Activated CD4-positive, alpha-beta T cell treated with anti-CD3 and anti-CD28 coated beads, Interleukin-2, amount 50 U/mL, for 24 hours (primary cell): Measurements from ENCODE around the gene PEX19.

Source experiments
- DNase-seq, 2 donors: peaks; one replicate each; pipeline ENCODE4 v3.0.0-alpha.2; 2020; ENCODE audit warnings: low read depth in 1 of 2, low spot score in 1 of 2

PEX19 gene

DNA sequence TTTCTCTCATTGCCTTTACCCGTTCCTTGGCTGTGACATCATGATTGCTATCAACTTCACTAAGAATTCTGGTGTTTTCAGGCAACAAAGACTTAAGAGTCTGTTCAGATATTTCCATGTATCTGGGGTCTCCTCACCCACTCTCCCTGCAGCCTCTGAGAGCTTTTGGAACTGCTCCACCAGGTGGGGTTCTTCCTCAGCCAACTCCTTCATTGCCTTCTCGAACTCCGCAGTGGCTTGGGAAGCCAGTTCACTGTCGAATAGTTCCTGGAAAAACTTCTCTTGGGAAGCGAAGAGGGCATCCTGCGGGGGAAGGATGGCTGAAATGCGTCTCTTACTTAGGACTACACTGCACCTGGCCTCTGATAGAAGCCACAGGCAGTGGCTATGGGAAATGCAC is 2.1 kb downstream of the PEX19 start:
- no peak for DNase-seq

DNA sequence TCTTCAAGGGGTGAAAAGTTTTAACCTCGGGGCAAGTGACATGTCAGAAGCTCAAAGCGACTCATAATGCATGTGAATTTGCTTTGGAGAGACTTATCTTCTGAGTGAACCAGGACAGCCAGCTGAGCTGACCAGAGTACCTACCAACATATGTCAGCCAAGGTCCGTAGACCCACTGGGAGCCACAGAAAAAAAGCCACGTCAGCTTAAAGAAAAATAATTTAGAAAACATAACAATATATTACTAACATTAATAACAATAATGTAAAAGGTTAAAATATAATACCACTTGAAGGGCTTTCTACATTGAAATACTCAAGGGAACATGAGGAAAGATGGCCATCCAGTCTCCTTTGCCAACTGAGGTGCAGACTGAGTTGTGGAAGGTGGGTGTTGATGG is 6.9 kb downstream of the PEX19 start:
- DNase-seq = no peak

DNA sequence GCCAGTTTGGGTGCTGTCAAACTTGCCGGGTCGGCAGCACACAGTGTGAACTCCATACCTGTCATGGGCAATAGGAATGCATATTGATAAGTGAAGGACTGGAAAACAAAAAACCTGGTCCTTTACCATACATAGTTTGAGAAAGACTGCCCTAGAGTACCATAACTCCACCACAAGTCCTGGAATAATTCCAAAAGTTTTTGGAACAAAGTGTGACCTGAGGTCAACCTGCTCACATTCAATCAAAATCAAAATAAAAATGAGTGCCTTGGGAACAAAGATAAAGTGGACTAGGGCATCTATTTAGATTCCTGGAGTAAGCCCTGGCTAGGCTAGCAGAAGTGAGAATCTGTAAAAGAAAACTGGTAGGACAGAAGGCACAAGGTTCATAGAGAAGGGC is 7.6 kb downstream of the PEX19 start:
- DNase-seq = no peak

- no peak for DNase-seq
Measured at GRCh38 chr1:160271025-160271424, 13.9 kb downstream of the PEX19 start.

- DNase-seq = no peak
Measured at GRCh38 chr1:160267284-160267991, 17.5 kb downstream of the PEX19 start.

DNA sequence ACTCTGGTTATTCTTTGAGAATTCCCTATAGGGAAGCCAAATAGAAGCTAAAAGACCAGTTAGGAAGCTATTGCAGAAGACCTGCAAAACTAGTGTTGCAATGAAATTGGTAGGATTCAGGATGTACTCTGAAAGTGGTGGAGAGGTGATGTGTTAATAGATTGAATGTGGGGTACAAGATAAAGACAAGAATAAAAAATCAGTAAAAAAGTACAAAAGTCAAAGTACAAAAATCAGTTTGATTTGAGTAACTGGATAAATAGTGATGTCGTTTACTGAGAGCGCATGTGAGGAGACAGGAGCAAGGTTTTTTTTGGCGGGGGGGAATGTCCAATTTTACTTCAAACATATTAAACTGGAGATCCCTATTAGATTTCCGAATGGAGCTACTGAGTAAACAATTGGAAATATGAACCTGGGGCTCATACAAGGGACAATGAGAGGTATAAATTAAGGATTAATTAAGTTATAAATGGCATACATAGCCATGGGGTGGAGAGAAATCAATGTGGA is 20.1 kb downstream of the PEX19 start:
- DNase-seq = no peak

- DNase-seq = peak; percentile 92 to 97
Measured at GRCh38 chr1:160261893-160262794, 22.8 kb downstream of the PEX19 start, which contains the start of gene DCAF8. DCAF8 (minus strand) TSS chr1:160262549; CDS start chr1:160244008, 18,541 bp downstream.

DNA sequence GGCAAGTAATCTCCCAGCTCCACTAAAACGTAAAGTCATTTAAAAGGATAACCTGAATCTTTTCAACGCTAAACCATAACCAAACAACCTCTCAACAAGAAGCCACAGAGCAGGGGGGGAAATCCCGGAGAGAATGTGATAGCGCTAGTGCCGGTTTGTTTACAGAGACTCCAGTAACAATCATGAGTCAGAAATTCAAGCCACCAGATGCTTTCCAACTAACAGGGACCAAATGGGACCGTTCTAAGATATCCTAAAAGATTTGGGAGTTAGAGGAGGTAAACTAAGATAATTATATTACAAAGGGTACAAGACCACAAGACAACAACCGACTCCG is 23.4 kb downstream of the PEX19 start:
- DNase-seq = peak; percentile 32 to 75

DNA sequence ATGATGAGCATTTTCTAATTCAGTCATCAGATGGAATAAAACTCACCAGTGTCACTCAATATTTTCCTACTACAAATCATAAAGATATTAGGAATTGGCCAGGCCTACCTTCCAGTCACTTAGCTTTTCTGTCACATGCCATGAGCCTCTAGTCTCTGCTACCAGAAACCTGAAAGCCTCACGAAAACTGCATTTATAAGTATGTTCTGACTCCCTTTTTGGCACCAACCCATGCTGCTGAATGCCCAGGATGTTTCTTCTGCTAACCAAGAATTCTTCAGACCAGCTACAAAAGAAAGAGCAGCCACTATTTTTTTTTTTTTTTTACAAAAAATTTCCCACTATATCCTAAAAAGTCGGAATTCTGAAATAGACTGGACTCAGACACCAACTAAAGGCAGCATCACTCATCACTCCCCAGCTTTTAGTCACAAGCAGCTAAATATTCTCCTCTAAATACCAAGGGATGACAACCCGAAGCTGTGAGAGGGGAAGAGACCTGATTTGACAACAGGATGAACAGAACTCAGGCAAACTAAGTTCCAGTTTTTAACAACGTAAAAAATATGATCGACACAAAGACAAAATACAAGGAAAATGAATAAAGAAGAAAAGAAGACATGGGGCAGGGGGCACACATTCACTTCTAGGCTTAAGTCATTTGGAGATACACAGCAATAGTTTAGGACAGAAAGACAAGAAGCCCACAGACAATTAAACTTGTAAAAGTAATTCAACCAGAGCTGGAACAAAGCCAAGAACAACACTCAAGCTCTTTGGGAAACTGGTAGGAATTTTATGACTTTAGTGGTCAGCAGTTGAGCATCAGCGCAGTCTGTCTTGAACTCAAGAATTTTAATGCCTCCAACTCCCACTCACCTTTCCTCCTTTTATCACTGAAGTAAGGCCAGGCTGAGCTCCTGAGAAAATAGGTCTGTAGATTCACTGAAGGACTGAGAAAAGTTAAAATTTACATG is 24.2 kb downstream of the PEX19 start:
- DNase-seq = no peak

DNA sequence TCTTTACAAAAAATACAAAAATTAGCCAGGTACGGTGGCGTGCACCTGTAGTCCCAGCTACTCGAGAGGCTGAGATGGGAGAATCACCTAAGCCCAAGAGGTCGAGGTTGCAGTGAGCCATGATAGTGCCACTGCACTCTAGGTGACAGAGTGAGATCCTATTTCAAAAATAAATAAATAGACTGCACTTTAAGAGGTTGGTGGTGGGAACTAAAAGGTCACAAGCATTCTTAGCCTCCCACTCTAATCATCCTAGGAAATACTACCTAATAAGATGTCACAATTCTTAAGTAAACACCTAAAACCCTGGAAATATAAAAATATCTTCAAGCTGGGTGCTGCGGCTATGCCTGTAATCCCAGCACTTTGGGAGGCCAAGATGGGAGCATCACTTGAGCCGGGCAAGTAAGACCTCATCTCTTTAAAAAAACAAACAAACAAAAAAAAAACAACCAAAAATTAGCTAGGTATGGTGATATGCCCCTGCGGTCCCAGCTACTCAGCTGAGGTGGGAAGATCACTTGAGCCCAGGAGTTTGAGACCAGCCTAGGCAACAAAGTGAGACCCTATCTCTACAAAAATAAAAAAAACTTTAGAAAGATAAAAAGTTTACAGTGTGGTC is 26.6 kb downstream of the PEX19 start:
- no peak for DNase-seq

DNA sequence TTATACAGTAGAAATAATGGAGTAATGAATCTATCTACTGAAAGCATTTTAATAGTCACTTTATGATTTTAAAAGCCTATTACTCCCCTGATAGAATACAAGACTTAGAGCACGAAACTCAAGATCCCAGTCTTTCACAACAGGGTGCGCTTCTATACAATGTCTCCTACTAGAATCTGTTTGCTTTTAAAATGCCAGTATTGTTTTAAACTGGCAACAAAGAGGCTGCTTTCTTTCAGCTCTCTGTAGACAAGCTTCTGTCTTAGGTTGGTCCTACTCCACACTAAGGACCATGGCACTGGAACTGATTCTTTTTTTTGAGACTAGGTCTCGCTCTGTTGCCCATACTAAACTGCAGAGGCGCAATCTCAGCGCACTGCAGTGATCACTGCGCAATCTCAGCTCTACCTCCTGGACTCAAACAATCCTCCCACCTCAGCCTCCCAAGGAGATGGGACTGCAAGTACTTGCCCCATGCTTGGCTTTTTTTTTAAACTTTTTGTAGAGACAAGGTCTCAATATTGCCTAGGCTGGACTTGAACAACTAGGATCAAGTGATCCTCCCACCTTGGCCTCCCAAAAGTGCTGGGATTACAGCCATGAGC is 27.4 kb downstream of the PEX19 start:
- DNase-seq = no peak

DNA sequence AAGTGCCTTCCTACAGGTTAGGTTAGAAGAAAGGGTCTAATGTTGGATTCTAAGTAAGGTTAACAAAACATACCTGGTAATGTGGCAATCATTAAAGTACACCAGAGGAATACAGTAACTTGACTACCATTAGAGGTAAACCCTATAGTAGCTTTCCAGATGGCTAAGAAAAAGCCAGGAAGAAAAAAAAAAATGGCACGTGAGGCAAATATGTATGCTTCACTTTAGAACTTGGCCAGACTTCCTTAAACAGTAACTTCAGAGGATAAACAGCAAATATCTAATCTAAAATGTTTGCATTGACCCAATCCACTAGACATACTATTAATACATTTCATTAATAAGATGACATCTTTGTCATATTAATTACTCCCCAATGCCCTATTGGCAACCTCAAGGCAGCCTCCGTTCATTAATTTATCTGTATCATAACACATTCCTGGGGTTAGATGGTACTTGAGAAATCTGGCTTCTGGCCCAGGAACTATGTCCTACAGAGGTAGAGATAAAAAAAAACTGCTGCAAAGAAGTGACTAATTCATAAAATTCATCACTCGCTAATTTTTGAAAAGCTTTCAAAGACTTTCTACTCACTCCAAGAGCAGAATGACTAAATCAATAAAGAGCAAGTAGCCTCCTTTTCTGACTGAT is 28.4 kb downstream of the PEX19 start:
- no peak for DNase-seq

DNA sequence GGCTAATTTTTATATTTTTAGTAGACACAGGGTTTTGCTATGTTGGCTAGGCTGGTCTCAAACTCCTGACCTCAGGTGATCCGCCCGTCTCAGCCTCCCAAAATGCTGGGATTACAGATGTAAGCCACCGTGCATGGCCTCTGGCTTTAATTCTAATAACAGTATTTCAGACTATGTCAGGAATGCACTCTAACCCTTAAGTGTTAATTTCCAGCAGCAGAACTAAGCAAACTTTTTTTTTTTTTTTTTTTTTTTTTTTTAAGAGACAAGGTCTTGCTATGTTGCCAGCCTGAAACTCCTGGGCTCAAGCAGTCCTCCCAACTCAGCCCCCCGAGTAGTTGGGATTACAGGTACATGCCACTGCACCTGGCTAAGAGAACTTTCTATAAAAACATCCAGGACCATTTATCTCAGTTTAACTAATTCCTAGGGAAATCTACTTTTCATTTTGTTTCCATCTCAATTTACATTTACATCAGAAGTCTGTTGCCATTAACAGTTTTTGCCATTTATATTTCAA is 29.1 kb downstream of the PEX19 start:
- no peak for DNase-seq

- peak; percentile 16 to 35 for DNase-seq
Measured at GRCh38 chr1:160251687-160252526, 33.0 kb downstream of the PEX19 start.

DNA sequence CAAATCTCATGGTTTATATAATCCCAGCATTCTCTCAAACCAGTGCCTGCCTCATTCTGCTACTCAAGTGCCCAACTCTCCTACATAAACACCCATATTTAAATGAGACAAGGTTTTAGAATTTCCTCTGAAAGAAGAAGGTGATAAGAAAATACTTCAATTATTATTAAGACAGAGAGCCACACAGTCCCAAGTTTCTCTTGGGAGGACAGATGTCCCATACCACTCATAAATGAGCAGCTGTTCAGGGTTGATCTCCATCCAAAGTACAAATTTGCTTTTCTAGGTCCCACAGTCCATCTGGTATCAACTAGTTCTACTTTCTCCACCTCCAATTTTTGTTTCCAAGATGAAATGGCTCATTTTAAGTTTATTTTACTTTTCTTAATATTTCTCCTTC is 33.9 kb downstream of the PEX19 start:
- DNase-seq = no peak

- no peak for DNase-seq
Measured at GRCh38 chr1:160247053-160247452, 37.9 kb downstream of the PEX19 start.

GRCh38 chr1:160245434-160245833 is 39.5 kb downstream of the PEX19 start:
- DNase-seq = no peak

DNA sequence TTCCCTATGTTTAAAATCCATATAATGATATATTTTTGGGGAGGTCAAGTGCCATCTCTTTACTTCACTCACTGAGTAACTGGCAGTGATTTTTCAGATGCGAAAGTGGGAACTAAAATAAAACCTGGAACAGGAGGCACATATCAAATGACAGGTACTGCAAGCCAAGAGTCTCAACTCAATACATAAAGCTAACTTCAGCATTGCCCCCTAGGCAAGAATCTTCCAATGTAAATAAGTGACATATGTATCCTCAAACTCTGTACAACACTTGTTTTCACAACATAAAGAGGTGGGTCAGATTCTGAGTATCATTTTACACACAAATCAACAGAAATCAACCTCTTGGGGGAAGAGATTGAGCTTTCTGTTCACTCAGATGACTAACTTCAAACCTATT is 40.7 kb downstream of the PEX19 start:
- DNase-seq = no peak

DNA sequence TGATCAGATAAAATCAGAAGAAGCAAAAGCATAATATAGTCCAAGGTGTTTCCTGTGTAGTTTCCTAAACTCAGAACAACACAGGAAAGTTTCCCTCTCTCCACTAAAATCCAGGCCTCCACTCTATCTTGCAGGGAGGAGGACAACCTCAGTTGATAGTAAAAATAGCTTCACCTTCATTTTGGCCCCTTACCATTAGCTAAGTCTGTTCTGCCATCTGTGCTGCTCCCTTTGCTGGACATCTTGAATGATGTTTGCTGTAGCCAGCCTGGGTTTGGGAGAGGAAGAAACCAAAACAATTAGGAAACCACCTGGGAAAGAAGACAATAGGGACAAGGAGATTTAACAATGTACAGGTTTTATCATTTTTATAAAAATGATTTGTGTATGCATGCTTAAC is 41.2 kb downstream of the PEX19 start:
- no peak for DNase-seq
